Left ventricle myocardium inferior (tissue), 1 donor: ENCODE results near the gene OR2T8. TPM values are rescaled to one million over a fixed set of nuclear protein-coding genes. Genes with fewer than 3 reads are reported as not detected.

Experiments used
- DNase-seq: peaks from one replicate; pipeline ENCODE4 v3.0.0-alpha.2; 2020
- H3K27ac ChIP-seq: fragments of 200-600 bp; replicated peaks from 2 replicates; pipeline ENCODE4 v1.8.0; 2021
- H3K27me3 ChIP-seq: fragments of 200-600 bp; 2 replicates; pipeline ENCODE4 v1.8.0; 2021; ENCODE audit warnings: low read depth
- H3K36me3 ChIP-seq: fragments of 200-600 bp; 2 replicates; pipeline ENCODE4 v1.8.0; 2021
- H3K4me1 ChIP-seq: fragments of 200-600 bp; 2 replicates; pipeline ENCODE4 v1.8.0; 2021
- H3K4me3 ChIP-seq: fragments of 200-600 bp; 2 replicates; pipeline ENCODE4 v1.8.0; 2021; ENCODE audit warnings: mild to moderate bottlenecking, moderate library complexity
- H3K9me3 ChIP-seq: fragments of 200-600 bp; replicated peaks from 2 replicates; pipeline ENCODE4 v1.8.0; 2021
- CTCF ChIP-seq: fragments of 200-600 bp; IDR thresholded peaks from 2 replicates; pipeline ENCODE4 v1.8.0; 2021; ENCODE audit warnings: antibody characterized with exemption, mild to moderate bottlenecking, borderline replicate concordance
- intact Hi-C: fragments of 100-400 bp; cut with micrococcal nuclease; formaldehyde crosslinking; loops from one replicate; pipeline ENCODE4 v1.11.0; 2022
- total RNA-seq: library from RNA; stranded (reverse); fragmentation: NEBNext Ultra II Directional; extraction: Animal tissue kit (Norgen Biotek cat#: 25700); gene quantifications from one replicate; pipeline ENCODE4 v1.2.1, GENCODE V29; 2021
- donor health status: DM: no; HTN: yes; CAD: no; lungs with severe emphysema.

Gene OR2T8
- total RNA-seq, 1 donor from 2014 or later, result not detected

DNA sequence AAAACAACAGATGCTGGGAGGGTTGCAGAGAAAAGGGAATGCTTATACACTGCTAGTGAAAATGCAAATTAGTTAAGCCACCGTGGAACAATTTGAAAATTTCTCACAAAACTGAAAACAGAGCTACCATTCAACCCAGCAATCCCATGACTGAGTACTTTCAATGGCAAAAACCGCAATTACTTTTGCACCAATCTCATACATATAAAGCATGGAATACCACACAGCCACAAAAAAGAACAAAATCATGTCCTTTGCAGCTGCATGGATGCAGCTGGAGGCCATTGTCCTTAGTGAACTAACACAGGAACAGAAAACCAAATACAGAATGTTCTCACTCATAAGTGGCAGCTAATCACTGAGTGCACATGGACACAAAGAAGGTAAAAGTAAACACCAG is 6.3 kb upstream of the OR2T8 start:
- no peak for DNase-seq
- H3K4me3 ChIP-seq, result no peak overlapping the region
- intact Hi-C loops, result no loop called here
- H3K4me1 ChIP-seq, result no peaks in the 10 kb centered on the region
- no peak overlapping the region for H3K27ac ChIP-seq
- H3K27me3 ChIP-seq, result peaks cover 3% of the 10 kb centered on the region
- H3K36me3 ChIP-seq, result no peaks in the 10 kb centered on the region
- peaks cover 9% of the 10 kb centered on the region for H3K9me3 ChIP-seq
- TF ChIP-seq CTCF, result no peak

GRCh38 chr1:247914941-247915662 is 5.0 kb upstream of the OR2T8 start:
- DNase-seq, result no peak
- H3K36me3 ChIP-seq, result no peaks in the 10 kb centered on the region
- no peak overlapping the region for H3K4me3 ChIP-seq
- intact Hi-C loops, result no loop called here
- no peak overlapping the region for H3K27ac ChIP-seq
- no peaks in the 10 kb centered on the region for H3K4me1 ChIP-seq
- H3K9me3 ChIP-seq, result peaks cover 9% of the 10 kb centered on the region
- H3K27me3 ChIP-seq, result peaks cover 3% of the 10 kb centered on the region
- no peak for TF ChIP-seq CTCF

GRCh38 chr1:247923941-247924340 is 3.9 kb downstream of the OR2T8 start:
- Histone ChIP-seq H3K27ac (no peak overlapping the region), H3K27me3 (no peaks in the 10 kb centered on the region), H3K9me3 (no peaks in the 10 kb centered on the region), H3K36me3 (no peaks in the 10 kb centered on the region), H3K4me3 (no peak overlapping the region), H3K4me1 (no peaks in the 10 kb centered on the region)
- intact Hi-C loops, result no loop called here
- no peak for TF ChIP-seq CTCF
- no peak for DNase-seq

DNA sequence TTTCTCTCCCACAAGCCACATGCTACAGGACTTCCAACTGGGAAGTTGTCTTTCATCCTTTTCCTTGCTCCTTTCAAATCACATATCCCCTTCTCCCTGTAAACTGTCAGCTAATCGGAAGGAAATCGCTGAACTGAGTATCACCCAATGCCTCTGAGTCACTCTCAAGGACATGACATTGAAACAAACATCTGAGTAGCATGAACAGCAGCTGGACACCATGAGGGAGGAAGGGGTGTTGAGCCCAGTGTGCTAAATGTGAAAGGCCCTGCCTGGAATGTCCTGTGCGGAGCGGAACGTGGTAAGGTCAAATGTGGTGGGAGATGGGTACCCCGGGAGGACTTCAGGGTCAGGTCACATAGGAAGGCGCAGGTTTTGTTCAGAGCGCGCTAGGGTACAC is 4.8 kb downstream of the OR2T8 start, which contains the start of gene OR2AJ1:
Gene OR2AJ1, plus strand, starts transcription at position 22 of the 400 bp plus-strand sequence. CDS start 8,880 bp downstream, outside the sequence.
- Histone ChIP-seq H3K36me3 (no peaks in the 10 kb centered on the region), H3K27ac (no peak within 1 kb of the TSS), H3K27me3 (no peaks in the 10 kb centered on the region), H3K4me1 (no peaks in the 10 kb centered on the region), H3K4me3 (no peak within 1 kb of the TSS), H3K9me3 (no peaks in the 10 kb centered on the region)
- intact Hi-C loops, result no loop called here
- TF ChIP-seq CTCF, result no peak
- DNase-seq, result no peak

GRCh38 chr1:247933989-247934388 is 13.9 kb downstream of the OR2T8 start:
- no peak for DNase-seq
- no peak for TF ChIP-seq CTCF
- Histone ChIP-seq H3K9me3 (peaks cover 15% of the 10 kb centered on the region), H3K4me1 (no peaks in the 10 kb centered on the region), H3K4me3 (no peak overlapping the region), H3K36me3 (no peaks in the 10 kb centered on the region), H3K27ac (no peak overlapping the region), H3K27me3 (peaks cover 19% of the 10 kb centered on the region)
- intact Hi-C loops, result no loop called here
